ENCODE results near the gene CHRND. TPM values are rescaled to one million over a fixed set of nuclear protein-coding genes. Genes with fewer than 3 reads are reported as not detected.

CHRND gene
- total RNA-seq, 2 donors from 2014 or later: not detected

- Mint-ChIP-seq H3K4me3 (peak overlapping the region in 1 of 2 donors; percentile 52), H3K9me3 (no peaks in the 10 kb centered on the region), H3K27ac (no peak overlapping the region), H3K36me3 (ENCODE audit: insufficient read depth in 2 of 2) (no peaks in the 10 kb centered on the region), H3K4me1 (ENCODE audit: low read depth) (no peaks in the 10 kb centered on the region), H3K27me3 (ENCODE audit: low read depth) (peaks cover 33% of the 10 kb centered on the region)
- ATAC-seq (replicated peaks in 1 of 2): no peak
- no peak for DNase-seq
Observed at GRCh38 chr2:232484628-232485347, 41.2 kb upstream of the CHRND start.

DNA sequence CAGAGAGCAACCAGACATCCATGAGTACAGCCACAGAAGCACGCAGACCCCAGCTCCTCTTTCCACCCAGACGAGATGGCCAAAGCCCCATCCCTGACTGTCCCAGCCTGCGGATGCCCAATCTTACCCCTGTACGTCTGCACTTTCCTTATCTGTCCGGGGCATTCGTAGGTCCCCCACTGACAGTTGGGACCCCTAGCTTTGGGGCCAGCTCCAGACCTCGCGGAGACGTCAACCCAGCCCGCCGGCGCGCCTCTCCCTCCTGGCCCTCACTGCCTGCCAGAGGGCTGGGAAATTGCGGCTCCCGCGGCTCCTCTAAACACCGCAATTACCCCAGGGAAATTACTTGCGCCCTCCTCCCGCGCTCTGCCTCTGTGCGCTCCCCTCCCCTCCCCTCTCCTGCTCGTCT lies 40.6 kb upstream of the CHRND start:
- peak overlapping the region in 1 of 2 donors; percentile 52 for H3K4me3 Mint-ChIP-seq
- no peak for DNase-seq
- no peaks in the 10 kb centered on the region for H3K36me3 Mint-ChIP-seq (ENCODE audit: insufficient read depth in 2 of 2)

DNA sequence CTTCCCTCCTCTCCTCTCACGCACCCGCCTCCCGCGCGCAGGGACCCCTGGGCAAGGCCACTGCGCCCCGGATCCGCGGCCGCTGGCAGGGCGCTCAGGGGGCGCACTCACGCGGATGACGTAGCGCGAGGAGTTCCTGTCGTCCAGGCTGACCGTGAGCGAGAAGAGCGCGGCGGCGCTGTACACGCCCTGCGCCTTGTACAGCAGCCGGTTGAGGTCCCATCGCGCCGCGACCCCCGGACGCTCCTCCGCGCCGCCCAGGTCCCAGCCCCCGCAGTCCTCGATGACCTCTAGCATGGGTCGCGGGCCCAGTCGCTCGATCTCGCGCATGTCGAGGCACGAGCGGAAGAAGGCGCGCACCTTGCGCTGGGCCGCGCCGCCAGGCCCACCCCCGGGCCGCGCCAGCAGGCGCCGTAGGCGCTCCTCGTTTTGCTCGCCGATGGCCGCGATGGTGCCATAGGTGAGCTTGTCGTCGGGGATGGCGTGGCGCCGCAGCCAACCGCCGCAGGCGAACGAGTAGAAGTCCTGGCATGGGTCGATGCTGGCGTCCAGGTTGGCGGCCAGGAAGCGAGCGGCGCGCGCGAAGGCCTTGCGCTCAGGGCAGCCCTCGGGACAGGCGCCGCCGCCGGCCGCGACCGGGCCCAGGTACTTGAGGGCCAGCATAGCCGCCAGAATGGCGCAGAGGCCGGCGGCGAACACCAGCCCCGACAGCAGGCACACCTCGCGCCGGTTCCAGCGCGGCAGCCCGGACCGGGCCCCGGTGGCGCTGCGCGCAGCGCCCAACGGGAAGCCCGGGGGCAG lies 40.0 kb upstream of the CHRND start:
- no peak for ATAC-seq (replicated peaks in 1 of 2)
- no peak for DNase-seq
- no peaks in the 10 kb centered on the region for H3K36me3 Mint-ChIP-seq (ENCODE audit: insufficient read depth in 2 of 2)

More for the DNA sequence above, 40.6 kb upstream of the CHRND start:
- peaks cover 34% of the 10 kb centered on the region for H3K27me3 Mint-ChIP-seq (ENCODE audit: low read depth)
- no peaks in the 10 kb centered on the region for H3K4me1 Mint-ChIP-seq (ENCODE audit: low read depth)
- ATAC-seq (replicated peaks in 1 of 2): no peak
- no peaks in the 10 kb centered on the region for H3K9me3 Mint-ChIP-seq
- H3K27ac Mint-ChIP-seq: no peak overlapping the region

DNA sequence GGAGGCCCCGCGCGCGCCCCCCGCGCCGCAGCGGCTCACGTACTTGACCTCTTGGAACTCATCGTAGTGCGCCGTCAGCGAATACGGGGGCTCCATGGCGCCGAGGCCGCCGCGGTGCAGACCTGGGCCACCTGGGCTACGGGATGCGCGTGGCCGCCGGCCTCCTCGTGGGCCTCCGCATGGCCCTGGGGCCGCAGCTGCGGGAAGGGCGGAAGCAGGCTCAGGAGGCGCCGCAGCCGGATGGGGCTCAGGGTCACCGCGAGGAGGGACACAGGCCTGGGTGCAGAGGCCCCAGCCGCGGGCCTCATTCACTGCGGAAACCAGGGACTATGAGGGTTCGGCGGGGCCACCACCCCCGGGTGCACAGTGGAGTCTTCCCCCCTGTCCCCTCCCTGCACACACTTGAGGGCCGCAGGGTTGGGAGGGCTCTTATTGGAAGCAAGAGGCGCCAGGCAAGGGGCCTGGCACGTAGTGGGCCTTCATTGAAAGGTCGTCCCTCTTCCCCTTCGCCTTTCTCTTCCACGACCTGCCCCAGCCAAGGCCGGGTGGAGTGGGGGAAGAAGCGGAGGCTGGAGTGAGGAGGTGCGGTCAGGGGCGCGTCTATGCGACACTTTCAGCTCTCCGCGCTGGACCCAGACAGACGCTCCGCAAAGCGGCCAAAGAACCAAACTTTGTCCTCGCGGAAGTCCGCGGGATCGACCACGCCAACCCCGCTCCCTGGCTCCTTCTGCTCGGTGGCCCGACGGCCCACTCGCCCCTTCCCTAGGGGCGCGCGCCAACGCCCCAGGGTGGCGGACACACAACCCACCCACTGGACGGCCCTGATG lies 39.2 kb upstream of the CHRND start:
- H3K27me3 Mint-ChIP-seq (ENCODE audit: low read depth): peaks cover 34% of the 10 kb centered on the region
- ATAC-seq (replicated peaks in 1 of 2) (peak; percentile 20 to 22), DNase-seq (no peak)
- no peaks in the 10 kb centered on the region for H3K9me3 Mint-ChIP-seq
- H3K36me3 Mint-ChIP-seq (ENCODE audit: insufficient read depth in 2 of 2): no peaks in the 10 kb centered on the region
- peak overlapping the region; percentile 18 to 37 for H3K4me3 Mint-ChIP-seq
- H3K4me1 Mint-ChIP-seq (ENCODE audit: low read depth): no peaks in the 10 kb centered on the region
- no peak overlapping the region for H3K27ac Mint-ChIP-seq

More for the DNA sequence above, 40.0 kb upstream of the CHRND start:
- H3K27ac Mint-ChIP-seq: no peak overlapping the region
- peaks cover 34% of the 10 kb centered on the region for H3K27me3 Mint-ChIP-seq (ENCODE audit: low read depth)
- no peaks in the 10 kb centered on the region for H3K9me3 Mint-ChIP-seq
- H3K4me3 Mint-ChIP-seq: peak overlapping the region in 1 of 2 donors; percentile 52
- no peaks in the 10 kb centered on the region for H3K4me1 Mint-ChIP-seq (ENCODE audit: low read depth)

GRCh38 chr2:232487385-232488096 lies 38.4 kb upstream of the CHRND start, which contains the start of gene ECEL1:
ECEL1 (minus strand) TSS chr2:232487834; CDS start chr2:232486653, 1,181 bp downstream.
- peak; percentile 34 to 51 for ATAC-seq (replicated peaks in 1 of 2)
- Mint-ChIP-seq H3K4me1 (ENCODE audit: low read depth) (no peaks in the 10 kb centered on the region), H3K9me3 (no peaks in the 10 kb centered on the region), H3K4me3 (peak within 1 kb of the TSS; percentile 46 to 59), H3K27me3 (ENCODE audit: low read depth) (peaks cover 34% of the 10 kb centered on the region), H3K27ac (no peak within 1 kb of the TSS), H3K36me3 (ENCODE audit: insufficient read depth in 2 of 2) (no peaks in the 10 kb centered on the region)
- DNase-seq: peak; percentile 14 to 26

GRCh38 chr2:232488097-232488711 lies 37.8 kb upstream of the CHRND start:
- H3K9me3 Mint-ChIP-seq: no peaks in the 10 kb centered on the region
- DNase-seq (no peak), ATAC-seq (replicated peaks in 1 of 2) (no peak)
- no peaks in the 10 kb centered on the region for H3K4me1 Mint-ChIP-seq (ENCODE audit: low read depth)
- H3K27me3 Mint-ChIP-seq (ENCODE audit: low read depth): peaks cover 34% of the 10 kb centered on the region
- H3K36me3 Mint-ChIP-seq (ENCODE audit: insufficient read depth in 2 of 2): no peaks in the 10 kb centered on the region
- no peak overlapping the region for H3K27ac Mint-ChIP-seq
- H3K4me3 Mint-ChIP-seq: peak overlapping the region; percentile 46 to 59

DNA sequence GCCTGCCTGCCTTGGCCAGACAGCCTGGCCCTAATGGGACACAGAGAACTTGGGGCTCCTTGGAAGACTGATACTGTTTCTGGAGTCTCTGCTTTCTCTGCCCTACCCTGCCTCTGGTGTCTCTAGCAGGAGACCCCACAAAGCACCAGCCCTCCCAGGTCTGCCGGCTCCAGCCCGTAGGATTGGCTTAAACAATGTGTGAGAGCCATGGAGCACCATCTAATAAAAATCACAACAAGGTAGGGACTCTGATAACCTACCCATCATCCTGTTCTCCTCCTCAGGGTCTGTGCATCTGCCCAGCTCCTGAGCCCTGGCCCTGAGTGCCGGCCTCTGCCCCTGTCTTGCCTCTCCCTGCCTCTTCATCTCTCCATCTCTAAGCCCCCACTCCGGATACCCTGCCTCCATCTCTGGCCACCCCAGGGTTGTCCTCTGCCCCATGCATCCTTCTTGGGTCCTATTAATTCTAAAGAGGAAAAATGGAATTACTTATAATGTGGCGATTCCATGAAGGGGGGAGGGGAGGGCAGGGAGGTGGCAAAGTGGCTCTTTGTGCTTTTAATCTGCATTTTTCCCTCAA lies 37.1 kb upstream of the CHRND start:
- no peak for ATAC-seq (replicated peaks in 1 of 2)

DNA sequence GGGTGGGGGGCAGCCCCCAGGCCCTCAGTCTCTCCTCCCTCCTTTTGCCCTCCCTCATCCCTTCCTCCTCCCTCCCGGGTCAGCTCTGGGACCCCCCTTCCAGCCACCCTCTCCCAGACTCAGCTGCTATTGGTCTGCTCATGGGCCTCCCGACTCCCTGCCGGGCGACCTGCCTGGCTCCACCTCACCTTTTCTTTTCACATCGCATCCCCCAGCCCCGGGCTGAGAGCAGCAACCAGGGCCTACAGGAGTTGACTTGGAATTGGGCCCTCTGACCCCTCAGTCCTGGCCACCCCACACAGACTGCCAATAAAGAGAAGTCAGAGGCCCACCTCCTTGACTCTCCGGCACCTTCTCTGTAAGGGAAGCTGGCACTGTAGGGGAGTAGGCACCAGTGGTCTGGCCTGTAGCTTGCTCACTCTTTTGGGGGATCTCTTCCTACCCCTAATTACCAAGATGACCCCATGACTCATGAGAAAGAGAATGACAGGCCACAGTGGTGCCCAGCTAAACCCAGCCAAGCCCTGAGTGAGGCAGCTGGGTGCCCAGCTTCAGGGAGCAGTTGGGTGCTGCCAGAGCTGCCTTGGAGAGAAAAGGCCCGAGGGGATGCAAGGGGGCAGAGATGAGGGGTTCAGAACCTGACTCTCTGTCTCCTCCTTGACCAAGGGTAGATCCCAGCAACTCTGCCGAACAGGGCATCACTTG lies 36.3 kb upstream of the CHRND start:
- Mint-ChIP-seq H3K27ac (no peak overlapping the region), H3K9me3 (no peaks in the 10 kb centered on the region), H3K4me1 (ENCODE audit: low read depth) (no peaks in the 10 kb centered on the region), H3K36me3 (ENCODE audit: insufficient read depth in 2 of 2) (no peaks in the 10 kb centered on the region), H3K27me3 (ENCODE audit: low read depth) (peaks cover 28% of the 10 kb centered on the region), H3K4me3 (no peak overlapping the region)
- DNase-seq (no peak), ATAC-seq (replicated peaks in 1 of 2) (no peak)

More for the DNA sequence above, 37.1 kb upstream of the CHRND start:
- Mint-ChIP-seq H3K4me1 (ENCODE audit: low read depth) (no peaks in the 10 kb centered on the region), H3K4me3 (peak overlapping the region; percentile 3 to 59), H3K27me3 (ENCODE audit: low read depth) (peaks cover 34% of the 10 kb centered on the region), H3K27ac (no peak overlapping the region), H3K36me3 (ENCODE audit: insufficient read depth in 2 of 2) (no peaks in the 10 kb centered on the region), H3K9me3 (no peaks in the 10 kb centered on the region)
- no peak for DNase-seq

DNA sequence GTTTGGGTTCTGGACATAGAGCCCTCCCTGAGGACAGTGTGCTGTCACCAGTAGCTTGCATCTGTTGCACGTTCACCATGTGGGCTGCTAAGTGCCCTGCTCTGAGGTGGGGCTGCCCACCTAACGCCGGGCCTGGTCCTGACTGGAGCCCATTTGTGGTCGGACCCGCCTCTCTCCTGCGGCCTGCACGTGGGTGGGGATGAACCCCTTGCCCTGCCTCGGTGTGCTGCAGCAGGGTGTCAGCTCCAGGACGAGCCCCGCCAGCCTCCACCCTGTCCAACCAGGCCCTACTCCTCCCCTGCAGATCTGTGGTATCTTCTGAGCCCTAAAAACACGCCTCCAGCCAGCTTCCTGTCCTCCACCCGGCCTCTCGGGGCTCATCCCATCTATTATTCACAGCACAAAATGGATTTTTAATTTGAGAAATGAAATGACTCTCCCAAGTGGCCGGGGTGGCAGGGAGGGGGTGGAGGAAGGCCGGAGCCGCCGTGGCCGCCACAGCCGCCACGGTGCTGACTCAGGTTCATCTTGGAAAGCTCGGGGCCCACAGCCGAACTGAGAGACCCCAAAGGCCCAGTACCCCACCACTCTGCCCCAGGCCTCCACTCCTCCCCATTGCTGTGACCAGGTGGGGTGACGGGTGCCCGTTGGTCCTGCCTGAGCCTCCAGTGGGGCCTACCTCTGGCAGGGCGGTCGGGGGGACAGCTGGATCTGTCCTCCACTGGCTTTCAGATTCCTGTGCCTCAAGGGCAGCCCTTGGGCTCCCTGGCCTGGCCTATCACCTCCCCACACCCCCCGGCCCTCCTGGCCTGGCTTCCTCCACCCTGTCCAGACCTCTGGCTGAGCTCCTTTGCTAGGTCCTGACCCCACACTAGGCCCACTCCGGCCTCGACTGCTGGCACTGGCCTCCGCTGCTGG lies 35.5 kb upstream of the CHRND start:
- Mint-ChIP-seq H3K27ac (no peak overlapping the region), H3K4me3 (no peak overlapping the region), H3K36me3 (ENCODE audit: insufficient read depth in 2 of 2) (no peaks in the 10 kb centered on the region), H3K27me3 (ENCODE audit: low read depth) (peaks cover 20% of the 10 kb centered on the region), H3K9me3 (no peaks in the 10 kb centered on the region), H3K4me1 (ENCODE audit: low read depth) (no peaks in the 10 kb centered on the region)
- DNase-seq (no peak), ATAC-seq (replicated peaks in 1 of 2) (no peak)

- DNase-seq: no peak
- peaks cover 18% of the 10 kb centered on the region for H3K27me3 Mint-ChIP-seq (ENCODE audit: low read depth)
- no peaks in the 10 kb centered on the region for H3K4me1 Mint-ChIP-seq (ENCODE audit: low read depth)
- H3K4me3 Mint-ChIP-seq: no peak overlapping the region
- H3K36me3 Mint-ChIP-seq (ENCODE audit: insufficient read depth in 2 of 2): no peaks in the 10 kb centered on the region
- H3K9me3 Mint-ChIP-seq: no peaks in the 10 kb centered on the region
- no peak overlapping the region for H3K27ac Mint-ChIP-seq
- ATAC-seq (replicated peaks in 1 of 2): no peak
Observed at GRCh38 chr2:232491139-232491780, 34.7 kb upstream of the CHRND start.
